HUDEP-2 (cell line): ENCODE results near the gene SPRYD4.
"Not testable (repeated sequence)": the region's sequence is repeated elsewhere in the genome, so short reads cannot be mapped to it uniquely, and the experiment has no call there.

Experiments
- DNase-seq, 76 experiments: peaks; one replicate each; lab custom pipeline; 2025; ENCODE audit not compliant: unreplicated experiment in 76 of 76; lab: John Stamatoyannopoulos, UW

The SPRYD4 gene

GRCh38 chr12:56476143-56476542, 7.8 kb downstream of the SPRYD4 start:
- DNase-seq: no peak

- DNase-seq: no peak
These were observed 8.6 kb downstream of the SPRYD4 start for GRCh38 chr12:56476972-56477432.

- DNase-seq: no peak
These were observed 9.3 kb downstream of the SPRYD4 start for GRCh38 chr12:56477521-56478225.

GRCh38 chr12:56479625-56480024, 11.2 kb downstream of the SPRYD4 start:
- DNase-seq: no peak

- no peak for DNase-seq
These were observed 16.2 kb downstream of the SPRYD4 start for GRCh38 chr12:56484566-56484965.

GRCh38 chr12:56486694-56487093, 18.3 kb downstream of the SPRYD4 start:
- DNase-seq: no peak

GRCh38 chr12:56487448-56488040, 19.2 kb downstream of the SPRYD4 start:
- DNase-seq: no peak

- DNase-seq: peak in 60 of 76 experiments; percentile 1 to 80 (median 50)
These were observed 19.9 kb downstream of the SPRYD4 start, which contains the start of gene GLS2 for GRCh38 chr12:56488041-56488955. Gene GLS2, minus strand, starts transcription at chr12:56488161. Its CDS starts 43 bp downstream, at chr12:56488118.

GRCh38 chr12:56490360-56490759, 22.0 kb downstream of the SPRYD4 start:
- DNase-seq: no peak

- DNase-seq: not testable (repeated sequence)
These were observed 25.2 kb downstream of the SPRYD4 start for GRCh38 chr12:56493409-56494105.

GRCh38 chr12:56494106-56494415, 25.7 kb downstream of the SPRYD4 start:
- DNase-seq: not testable (repeated sequence)

GRCh38 chr12:56494481-56494880, 26.1 kb downstream of the SPRYD4 start:
- DNase-seq: not testable (repeated sequence)

GRCh38 chr12:56496704-56497103, 28.3 kb downstream of the SPRYD4 start:
- peak in 43 of 76 experiments; percentile 5 to 69 (median 42) for DNase-seq

GRCh38 chr12:56498126-56498902, 29.9 kb downstream of the SPRYD4 start:
- DNase-seq: not testable (repeated sequence)

- not testable (repeated sequence) for DNase-seq
These were observed 31.1 kb downstream of the SPRYD4 start for GRCh38 chr12:56499452-56499851.

- DNase-seq: not testable (repeated sequence)
These were observed 31.5 kb downstream of the SPRYD4 start for GRCh38 chr12:56499879-56500278.

- DNase-seq: no peak
These were observed 42.4 kb downstream of the SPRYD4 start for GRCh38 chr12:56510786-56511185.

GRCh38 chr12:56514014-56514318, 45.6 kb downstream of the SPRYD4 start:
- not testable (repeated sequence) for DNase-seq

- DNase-seq: no peak
These were observed 49.5 kb downstream of the SPRYD4 start for GRCh38 chr12:56517854-56518253.

- no peak for DNase-seq
These were observed 50.2 kb downstream of the SPRYD4 start for GRCh38 chr12:56518570-56518969.
